KMS-11 (cell line): ENCODE results near the gene GEMIN4.
"Not testable (repeated sequence)": the region's sequence is repeated elsewhere in the genome, so short reads cannot be mapped to it uniquely, and the experiment has no call there.

Source experiments
- H2AFZ ChIP-seq: fragments of 200-600 bp; sonication (generic); 2 replicates; pipeline ENCODE4 v1.6.1; 2016; ENCODE audit warnings: antibody characterized with exemption, mixed run types, low read depth
- H3K27ac ChIP-seq: fragments of 200-600 bp; sonication (generic); 2 replicates; pipeline ENCODE4 v1.6.1; 2016; ENCODE audit warnings: mild to moderate bottlenecking, mixed run types
- H3K27me3 ChIP-seq: fragments of 200-600 bp; sonication (generic); 2 replicates; pipeline ENCODE4 v1.6.1; 2017; ENCODE audit warnings: mild to moderate bottlenecking, low read depth, mixed run types, moderate library complexity; ENCODE audit not compliant: insufficient read depth
- H3K36me3 ChIP-seq: fragments of 200-600 bp; sonication (generic); 2 replicates; pipeline ENCODE4 v1.6.1; 2017; ENCODE audit warnings: mild to moderate bottlenecking, mixed run types; ENCODE audit not compliant: insufficient read depth
- H3K4me1 ChIP-seq: fragments of 200-600 bp; sonication (generic); 2 replicates; pipeline ENCODE4 v1.6.1; 2016; ENCODE audit warnings: mild to moderate bottlenecking, low read depth, mixed run types; ENCODE audit not compliant: poor library complexity, severe bottlenecking
- H3K4me2 ChIP-seq: fragments of 200-600 bp; sonication (generic); 2 replicates; pipeline ENCODE4 v1.7.0; 2016; ENCODE audit warnings: mild to moderate bottlenecking, mixed run types
- H3K4me3 ChIP-seq: fragments of 200-600 bp; sonication (generic); IDR thresholded peaks from 2 replicates; pipeline ENCODE4 v1.6.1; 2017; ENCODE audit warnings: low read depth, low read length, mixed read lengths; ENCODE audit not compliant: insufficient read depth
- H3K79me2 ChIP-seq: fragments of 200-600 bp; sonication (generic); 2 replicates; pipeline ENCODE4 v1.6.1; 2016; ENCODE audit warnings: low read depth, mixed run types; ENCODE audit not compliant: insufficient read depth
- H3K9ac ChIP-seq: fragments of 200-600 bp; sonication (generic); 2 replicates; pipeline ENCODE4 v1.6.1; 2016; ENCODE audit warnings: mild to moderate bottlenecking, mixed run types
- H4K20me1 ChIP-seq: fragments of 200-600 bp; sonication (generic); 2 replicates; pipeline ENCODE4 v1.6.1; 2016; ENCODE audit warnings: mild to moderate bottlenecking, mixed run types; ENCODE audit not compliant: insufficient read depth
- CTCF ChIP-seq: fragments of 200-600 bp; sonication (generic); conservative IDR thresholded peaks from 2 replicates; pipeline ENCODE4 v1.6.1; 2017; ENCODE audit warnings: low read depth, mild to moderate bottlenecking, antibody characterized with exemption, low read length, moderate library complexity, mixed read lengths

GEMIN4 gene

GRCh38 chr17:795276-795675 lies 43.2 kb upstream of the GEMIN4 start:
- Histone ChIP-seq H3K4me2 (no peak overlapping the region), H3K36me3 (no peaks in the 10 kb centered on the region), H4K20me1 (no peaks in the 10 kb centered on the region), H3K27me3 (peaks cover 4% of the 10 kb centered on the region; the same call in 1 of the 2 replicates), H3K79me2 (no peaks in the 10 kb centered on the region), H3K27ac (no peak overlapping the region), H2AFZ (no peak overlapping the region), H3K9ac (no peak overlapping the region), H3K4me3 (no peak overlapping the region), H3K4me1 (no peaks in the 10 kb centered on the region)
- no peak for TF ChIP-seq CTCF

- H3K27me3 ChIP-seq, result 0 out of 2 replicates have a peak, but pooled peaks cover 4% of the 10 kb centered on the region
- H3K79me2 ChIP-seq, result no peaks in the 10 kb centered on the region
- no peak overlapping the region for H3K9ac ChIP-seq
- no peak overlapping the region for H2AFZ ChIP-seq
- H4K20me1 ChIP-seq, result no peaks in the 10 kb centered on the region
- TF ChIP-seq CTCF, result no peak
- H3K36me3 ChIP-seq, result no peaks in the 10 kb centered on the region
- no peaks in the 10 kb centered on the region for H3K4me1 ChIP-seq
- no peak overlapping the region for H3K27ac ChIP-seq
- H3K4me2 ChIP-seq, result no peak overlapping the region
- no peak overlapping the region for H3K4me3 ChIP-seq
Measured at GRCh38 chr17:794876-795275, 42.8 kb upstream of the GEMIN4 start.

- no peak overlapping the region for H3K27ac ChIP-seq
- no peak for TF ChIP-seq CTCF
- no peak overlapping the region for H3K4me2 ChIP-seq
- no peaks in the 10 kb centered on the region for H3K36me3 ChIP-seq
- H3K9ac ChIP-seq, result no peak overlapping the region
- H2AFZ ChIP-seq, result no peak overlapping the region
- H3K79me2 ChIP-seq, result no peaks in the 10 kb centered on the region
- H3K27me3 ChIP-seq, result no peaks in the 10 kb centered on the region
- H3K4me1 ChIP-seq, result no peaks in the 10 kb centered on the region
- H4K20me1 ChIP-seq, result no peaks in the 10 kb centered on the region
- no peak overlapping the region for H3K4me3 ChIP-seq
Measured at GRCh38 chr17:792277-792676, 40.2 kb upstream of the GEMIN4 start.

GRCh38 chr17:791829-792228 lies 39.8 kb upstream of the GEMIN4 start:
- Histone ChIP-seq H3K4me2 (no peak overlapping the region), H3K27ac (no peak overlapping the region), H3K4me3 (no peak overlapping the region), H3K27me3 (no peaks in the 10 kb centered on the region), H3K9ac (no peak overlapping the region), H3K4me1 (no peaks in the 10 kb centered on the region), H2AFZ (no peak overlapping the region), H3K36me3 (no peaks in the 10 kb centered on the region), H4K20me1 (no peaks in the 10 kb centered on the region), H3K79me2 (no peaks in the 10 kb centered on the region)
- no peak for TF ChIP-seq CTCF

- H3K36me3 ChIP-seq, H3K4me1 ChIP-seq, H3K4me3 ChIP-seq, H3K4me2 ChIP-seq, H3K9ac ChIP-seq, H2AFZ ChIP-seq, H3K27ac ChIP-seq, H4K20me1 ChIP-seq, H3K79me2 ChIP-seq, H3K27me3 ChIP-seq: not testable (repeated sequence)
Measured at GRCh38 chr17:790874-791247, 38.8 kb upstream of the GEMIN4 start.

- H3K9ac ChIP-seq, H3K4me1 ChIP-seq, H3K4me2 ChIP-seq, H3K4me3 ChIP-seq, H3K36me3 ChIP-seq, H4K20me1 ChIP-seq, H3K27me3 ChIP-seq, H3K79me2 ChIP-seq, H2AFZ ChIP-seq, H3K27ac ChIP-seq: not testable (repeated sequence)
Measured at GRCh38 chr17:789931-790873, 38.1 kb upstream of the GEMIN4 start.
